Urinary bladder (tissue), 4 donors: ENCODE measurements around the gene STON2. TPM values are rescaled to one million over a fixed set of nuclear protein-coding genes. Genes with fewer than 3 reads are reported as not detected.
A peak's percentile ranks its signal among the peaks of the same experiment; 100 is the strongest.

ENCODE experiments used
- DNase-seq: peaks from one replicate; pipeline ENCODE4 v3.0.0-alpha.2; 2015; ENCODE audit errors: extremely low spot score
- H3K27ac ChIP-seq: one replicate; pipeline ENCODE4 v1.5.1; 2013; ENCODE audit warnings: low read depth, mild to moderate bottlenecking, moderate library complexity
- H3K36me3 ChIP-seq: one replicate; pipeline ENCODE4 v1.6.1; 2013; ENCODE audit warnings: mild to moderate bottlenecking, moderate library complexity; ENCODE audit not compliant: insufficient read depth
- H3K4me1 ChIP-seq: one replicate; pipeline ENCODE4 v1.6.1; 2013; ENCODE audit warnings: mild to moderate bottlenecking, moderate library complexity; ENCODE audit not compliant: insufficient read depth
- H3K4me3 ChIP-seq: one replicate; pipeline ENCODE4 v1.5.1; 2013; ENCODE audit warnings: low read depth, low read length
- WGBS: extraction: QIAGEN DNeasy Blood & Tissue Kit; methylation state at CpG from one replicate; pipeline ENCODE4 v1.1.7; 2013; 5-methylcytosine and 5-hydroxymethylcytosine counted together
- polyA plus RNA-seq: library from polyadenylated mRNA; stranded (reverse); fragments of 200-250 nt; gene quantifications from one replicate; pipeline ENCODE4 v1.2.3, GENCODE V29; 2013
- total RNA-seq: library from RNA; depleted of rRNA; stranded (reverse); fragments of >200 nt; gene quantifications from one replicate; pipeline ENCODE4 v1.2.3, GENCODE V29; 2014
- donor health status: healthy with polysubstance abuse.
- donor health status: healthy.

Gene STON2
- total and polyA plus RNA-seq, 2 donors = 2.0 to 53.5 TPM

DNA sequence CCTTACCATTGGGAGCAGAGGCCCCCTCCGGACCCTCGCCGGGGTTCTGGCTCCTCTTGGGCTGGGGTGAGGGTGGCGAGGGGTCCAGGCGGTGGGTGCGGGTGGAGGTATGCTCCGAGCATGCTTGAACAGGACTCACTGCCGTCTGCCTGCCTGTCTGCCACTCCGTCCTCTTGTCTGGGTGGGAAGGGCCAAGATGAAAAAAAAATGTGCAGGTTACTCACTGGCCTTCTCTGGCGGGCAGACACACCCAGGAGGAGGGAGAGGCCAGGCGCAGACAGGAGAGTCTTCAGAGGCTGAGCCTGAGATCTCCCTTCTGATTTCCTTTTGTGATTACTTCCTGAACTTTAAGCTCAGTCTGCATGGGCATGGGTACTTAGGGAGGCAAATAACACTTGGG lies 76.1 kb downstream of the STON2 start:
- H3K4me1 ChIP-seq = no peaks in the 10 kb centered on the region
- 37% methylated on average over 11 of the region's 11 CpGs for WGBS
- peak; percentile 70 for DNase-seq
- H3K4me3 ChIP-seq = peak overlapping the region; percentile 20
- peak overlapping the region; percentile 61 for H3K27ac ChIP-seq
- H3K36me3 ChIP-seq = no peaks in the 10 kb centered on the region

- WGBS = 57% methylated on average over 2 of the region's 2 CpGs
- Histone ChIP-seq H3K36me3 (no peaks in the 10 kb centered on the region), H3K27ac (no peak overlapping the region), H3K4me3 (no peak overlapping the region), H3K4me1 (no peaks in the 10 kb centered on the region)
- DNase-seq = no peak
Measured at GRCh38 chr14:81323093-81323492, 77.0 kb downstream of the STON2 start.

GRCh38 chr14:81319946-81320345 lies 80.2 kb downstream of the STON2 start:
- WGBS = 88% methylated on average over 3 of the region's 3 CpGs
- H3K27ac ChIP-seq = no peak overlapping the region
- DNase-seq = no peak
- no peaks in the 10 kb centered on the region for H3K4me1 ChIP-seq
- no peaks in the 10 kb centered on the region for H3K36me3 ChIP-seq
- no peak overlapping the region for H3K4me3 ChIP-seq

DNA sequence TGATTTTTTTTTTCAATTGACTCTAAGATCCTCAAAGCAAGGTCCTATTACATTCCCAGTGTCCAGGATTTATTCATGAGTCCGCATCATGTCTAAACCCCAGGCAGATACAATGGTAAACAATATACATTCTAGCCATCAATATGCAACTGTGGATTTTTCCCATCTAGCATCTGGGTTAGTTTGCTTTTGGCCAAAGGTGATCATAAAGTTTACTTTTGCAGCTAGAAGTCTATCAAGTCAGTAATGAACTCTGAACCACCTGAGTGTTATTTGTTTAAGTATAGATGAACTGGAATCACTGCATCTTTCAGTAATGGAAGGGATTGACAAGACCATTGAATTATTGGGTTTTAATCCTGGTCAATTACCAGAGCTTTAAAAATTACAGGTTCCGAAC lies 80.8 kb downstream of the STON2 start:
- no peak for DNase-seq
- no peak overlapping the region for H3K4me3 ChIP-seq
- WGBS = 94% methylated on average over 2 of the region's 2 CpGs
- H3K27ac ChIP-seq = no peak overlapping the region
- H3K36me3 ChIP-seq = no peaks in the 10 kb centered on the region
- H3K4me1 ChIP-seq = no peaks in the 10 kb centered on the region

DNA sequence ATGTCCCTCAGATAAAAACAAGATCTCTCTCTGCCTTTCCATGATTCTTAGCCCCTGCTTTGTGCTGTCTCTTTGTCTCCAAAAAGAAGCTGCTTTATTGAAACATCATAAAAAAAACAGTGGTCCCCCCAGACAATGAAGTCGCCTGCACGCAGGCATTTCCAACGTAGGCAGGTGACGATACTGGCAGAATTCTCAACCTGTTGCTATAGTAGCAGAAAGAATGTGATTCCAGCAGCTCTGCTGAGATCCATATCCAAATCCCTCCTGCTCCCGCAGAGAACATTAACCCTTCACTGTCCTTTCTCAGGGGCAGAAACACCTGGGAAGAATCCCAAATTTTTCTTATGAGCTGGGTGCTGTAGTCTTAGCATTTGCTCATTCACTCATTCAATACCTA lies 84.8 kb downstream of the STON2 start:
- H3K4me3 ChIP-seq = no peak overlapping the region
- no peak for DNase-seq
- no peak overlapping the region for H3K27ac ChIP-seq
- H3K4me1 ChIP-seq = no peaks in the 10 kb centered on the region
- no peaks in the 10 kb centered on the region for H3K36me3 ChIP-seq
- 17% methylated on average over 5 of the region's 5 CpGs for WGBS

- no peak for DNase-seq
- H3K27ac ChIP-seq = no peak overlapping the region
- no peaks in the 10 kb centered on the region for H3K4me1 ChIP-seq
- no peak overlapping the region for H3K4me3 ChIP-seq
- WGBS = 80% methylated on average over 4 of the region's 4 CpGs
- H3K36me3 ChIP-seq = no peaks in the 10 kb centered on the region
Measured at GRCh38 chr14:81314443-81315175, 85.5 kb downstream of the STON2 start.

DNA sequence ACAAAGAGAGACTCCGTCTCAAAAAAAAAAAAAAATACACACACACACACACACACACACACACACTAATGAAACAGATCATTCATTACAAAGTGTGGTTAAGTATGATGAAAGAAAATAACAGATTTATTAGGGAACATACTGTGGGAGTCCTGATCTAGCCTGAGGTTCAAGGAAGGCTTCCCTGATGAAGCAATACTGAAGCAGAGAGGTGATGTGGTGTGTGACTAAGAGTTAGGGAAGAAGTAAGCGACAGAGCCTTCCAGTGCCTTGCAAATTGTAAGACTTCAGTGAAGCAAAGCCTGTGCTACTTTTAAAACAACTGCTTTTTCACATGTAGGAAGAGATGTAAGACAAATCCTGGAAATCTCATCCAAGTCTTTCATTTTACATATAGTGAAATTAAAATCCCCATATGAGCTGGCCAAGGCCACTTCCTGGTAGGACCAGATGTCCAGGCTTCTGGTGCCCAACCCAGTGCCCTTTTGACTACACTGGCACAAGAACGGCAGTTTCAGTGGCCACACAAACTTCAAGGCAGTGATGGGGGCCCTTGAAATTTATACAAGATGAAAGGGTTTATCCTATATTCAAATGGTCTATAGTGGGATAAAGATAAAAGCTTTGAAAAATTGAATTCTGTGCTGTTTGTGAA lies 86.2 kb downstream of the STON2 start:
- Histone ChIP-seq H3K27ac (no peak overlapping the region), H3K4me3 (no peak overlapping the region), H3K36me3 (no peaks in the 10 kb centered on the region), H3K4me1 (no peaks in the 10 kb centered on the region)
- DNase-seq = no peak
- WGBS = 79% methylated on average over 3 of the region's 3 CpGs

GRCh38 chr14:81313200-81313599 lies 86.9 kb downstream of the STON2 start:
- Histone ChIP-seq H3K4me1 (no peaks in the 10 kb centered on the region), H3K4me3 (no peak overlapping the region), H3K36me3 (no peaks in the 10 kb centered on the region), H3K27ac (no peak overlapping the region)
- WGBS = 64% methylated on average over 7 of the region's 7 CpGs
- no peak for DNase-seq

- 80% methylated on average over 3 of the region's 3 CpGs for WGBS
- H3K27ac ChIP-seq = no peak overlapping the region
- H3K4me3 ChIP-seq = no peak overlapping the region
- no peaks in the 10 kb centered on the region for H3K4me1 ChIP-seq
- no peak for DNase-seq
- H3K36me3 ChIP-seq = no peaks in the 10 kb centered on the region
Measured at GRCh38 chr14:81312289-81312876, 87.7 kb downstream of the STON2 start.

- Histone ChIP-seq H3K4me3 (no peak overlapping the region), H3K36me3 (no peaks in the 10 kb centered on the region), H3K4me1 (no peaks in the 10 kb centered on the region), H3K27ac (no peak overlapping the region)
- 52% methylated on average over 5 of the region's 5 CpGs for WGBS
- DNase-seq = no peak
Measured at GRCh38 chr14:81311778-81312177, 88.3 kb downstream of the STON2 start.

DNA sequence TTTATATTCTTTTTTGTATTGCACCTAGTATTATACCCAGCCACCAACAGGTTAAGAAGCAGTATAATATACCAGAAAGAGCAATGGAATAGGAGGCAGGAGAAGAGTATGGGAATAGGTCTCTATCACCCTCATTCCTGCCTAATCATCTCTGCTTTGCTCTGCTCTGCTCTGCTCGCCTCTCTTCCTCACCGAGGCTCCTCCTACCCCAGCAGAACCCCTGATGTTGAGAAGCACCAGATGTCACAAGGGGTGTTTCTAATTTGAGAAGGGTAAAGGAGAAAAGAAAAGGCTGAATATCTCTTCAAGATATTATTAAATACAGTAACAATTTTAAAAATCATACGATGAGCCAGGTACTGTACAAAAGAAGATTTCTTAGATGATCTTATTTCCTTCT lies 89.0 kb downstream of the STON2 start:
- H3K4me3 ChIP-seq = no peak overlapping the region
- no peaks in the 10 kb centered on the region for H3K36me3 ChIP-seq
- no peak overlapping the region for H3K27ac ChIP-seq
- 21% methylated on average over 3 of the region's 3 CpGs for WGBS
- DNase-seq = no peak
- H3K4me1 ChIP-seq = no peaks in the 10 kb centered on the region

GRCh38 chr14:81310606-81311005 lies 89.5 kb downstream of the STON2 start:
- Histone ChIP-seq H3K36me3 (no peaks in the 10 kb centered on the region), H3K4me3 (no peak overlapping the region), H3K27ac (no peak overlapping the region), H3K4me1 (no peaks in the 10 kb centered on the region)
- no peak for DNase-seq
- 62% methylated on average over 4 of the region's 4 CpGs for WGBS

DNA sequence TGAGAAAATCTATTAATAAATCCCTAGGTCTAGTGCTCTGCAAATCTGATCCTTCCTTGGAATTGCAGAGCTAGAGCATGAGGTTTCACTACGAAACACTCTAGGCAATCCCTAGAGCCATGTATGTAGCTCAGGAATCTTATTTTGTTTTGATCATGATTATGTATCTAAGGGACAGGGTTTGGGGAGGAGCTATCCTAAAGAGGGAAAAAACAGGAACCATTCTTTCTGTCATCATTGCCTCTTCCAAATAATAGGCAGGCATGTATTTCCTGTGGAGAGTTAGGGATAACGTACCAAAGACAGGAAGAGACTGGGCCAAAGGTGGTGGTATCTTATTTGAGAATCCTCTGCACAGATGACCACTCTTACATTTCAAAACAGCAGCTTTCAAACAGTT lies 90.6 kb downstream of the STON2 start:
- WGBS = 88% methylated on average over 2 of the region's 2 CpGs
- H3K27ac ChIP-seq = no peak overlapping the region
- H3K4me3 ChIP-seq = no peak overlapping the region
- no peak for DNase-seq
- H3K4me1 ChIP-seq = no peaks in the 10 kb centered on the region
- H3K36me3 ChIP-seq = no peaks in the 10 kb centered on the region

GRCh38 chr14:81305743-81306142 lies 94.4 kb downstream of the STON2 start:
- Histone ChIP-seq H3K27ac (no peak overlapping the region), H3K4me3 (no peak overlapping the region), H3K36me3 (no peaks in the 10 kb centered on the region), H3K4me1 (no peaks in the 10 kb centered on the region)
- WGBS = 84% methylated on average over 3 of the region's 3 CpGs
- DNase-seq = no peak
